Ectodermal cell (in vitro differentiated cells): ENCODE results near the gene SLFN13.
"Not testable (repeated sequence)": the region's sequence is repeated elsewhere in the genome, so short reads cannot be mapped to it uniquely, and the experiment has no call there.

Experiments used
- H3K27ac ChIP-seq: 2 replicates; pipeline ENCODE4 v1.7.0; 2013; ENCODE audit warnings: mild to moderate bottlenecking, low read depth, low read length; ENCODE audit not compliant: insufficient read depth, poor library complexity, severe bottlenecking
- H3K27me3 ChIP-seq: 2 replicates; pipeline ENCODE4 v1.7.0; 2013; ENCODE audit warnings: mild to moderate bottlenecking, low read length; ENCODE audit not compliant: insufficient read depth, control insufficient read depth, poor library complexity, severe bottlenecking
- H3K36me3 ChIP-seq: one replicate; pipeline ENCODE4 v1.7.0; 2013; ENCODE audit warnings: low read length; ENCODE audit not compliant: control insufficient read depth, insufficient read depth
- H3K4me1 ChIP-seq: one replicate; pipeline ENCODE4 v1.7.0; 2013; ENCODE audit warnings: low read length; ENCODE audit not compliant: control insufficient read depth, insufficient read depth
- H3K4me3 ChIP-seq: 2 replicates; pipeline ENCODE4 v1.7.0; 2013; ENCODE audit warnings: low read depth, low read length, control low read depth; ENCODE audit not compliant: insufficient read depth
- H3K9me3 ChIP-seq: 2 replicates; pipeline ENCODE4 v1.7.0; 2013; ENCODE audit warnings: mild to moderate bottlenecking, low read length, moderate library complexity; ENCODE audit not compliant: control insufficient read depth
- WGBS, 2 experiments: methylation state at CpG; one replicate each; pipeline ENCODE4 v1.1.7; 2013; ENCODE audit warnings: missing lambda C conversion rate in 2 of 2; 5-methylcytosine and 5-hydroxymethylcytosine counted together

Gene SLFN13

DNA sequence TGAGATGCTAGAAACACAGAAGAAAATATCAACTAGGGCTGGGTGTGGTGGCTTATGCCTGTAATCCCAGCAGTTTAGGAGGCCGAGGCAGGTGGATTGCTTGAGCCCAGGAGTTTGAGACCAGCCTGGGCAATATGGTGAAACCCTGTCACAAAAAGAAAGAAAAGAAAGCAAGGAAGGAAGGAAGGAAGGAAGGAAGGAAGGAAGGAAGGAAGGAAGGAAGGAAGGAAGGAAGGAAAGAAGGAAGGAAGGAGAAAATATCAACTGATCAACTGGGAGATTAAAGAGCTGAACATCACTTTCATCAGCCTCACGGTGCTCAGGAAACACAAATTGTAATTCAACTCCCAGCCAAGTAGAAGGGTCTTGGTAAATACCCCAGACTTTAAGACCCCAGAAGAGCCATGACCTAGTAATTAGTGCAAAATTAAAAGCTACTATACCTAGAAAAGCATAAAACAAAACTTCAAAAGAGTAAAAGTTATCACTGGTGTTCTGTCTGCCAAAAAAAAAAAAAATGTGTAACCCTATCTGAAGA, 27.8 kb upstream of the SLFN13 start:
- H3K4me1 ChIP-seq, result no peaks in the 10 kb centered on the region
- H3K36me3 ChIP-seq, result no peaks in the 10 kb centered on the region
- H3K9me3 ChIP-seq, result no peaks in the 10 kb centered on the region
- H3K27me3 ChIP-seq, result peaks cover 10% of the 10 kb centered on the region
- H3K27ac ChIP-seq, result no peak overlapping the region
- 90 to 94% methylated on average over 2 of the region's 2 CpGs for WGBS, 2 experiments
- H3K4me3 ChIP-seq, result no peak overlapping the region

DNA sequence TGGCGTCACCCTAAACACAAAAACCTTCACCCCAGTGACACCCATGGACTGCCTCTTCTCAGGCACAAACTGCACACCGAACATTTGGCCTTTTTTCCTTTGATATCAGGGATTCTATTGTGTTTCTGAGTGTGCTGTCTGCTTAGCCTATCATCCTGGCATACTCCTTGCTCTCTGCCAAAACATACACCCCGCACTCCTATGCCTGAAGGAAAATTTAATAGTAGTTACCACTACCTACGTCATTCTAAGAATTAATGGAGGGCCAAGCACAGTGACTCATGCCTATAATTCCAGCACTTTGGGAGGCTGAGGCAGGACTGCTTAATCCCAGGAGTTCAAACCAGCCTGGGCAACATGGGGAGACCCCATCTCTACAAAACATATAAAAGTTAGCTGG, 19.9 kb upstream of the SLFN13 start:
- Histone ChIP-seq H3K27ac (no peak overlapping the region), H3K27me3 (no peaks in the 10 kb centered on the region), H3K36me3 (no peaks in the 10 kb centered on the region), H3K4me1 (no peaks in the 10 kb centered on the region), H3K4me3 (no peak overlapping the region), H3K9me3 (no peaks in the 10 kb centered on the region)
- 87 to 89% methylated on average over 4 of the region's 4 CpGs for WGBS, 2 experiments

- Histone ChIP-seq H3K9me3 (no peaks in the 10 kb centered on the region), H3K4me1 (no peaks in the 10 kb centered on the region), H3K27ac (no peak overlapping the region), H3K4me3 (no peak overlapping the region), H3K36me3 (no peaks in the 10 kb centered on the region), H3K27me3 (no peaks in the 10 kb centered on the region)
- WGBS, 2 experiments, result 86 to 89% methylated on average over 4 of the region's 4 CpGs
Measured at GRCh38 chr17:35467824-35468223, 19.3 kb upstream of the SLFN13 start.

DNA sequence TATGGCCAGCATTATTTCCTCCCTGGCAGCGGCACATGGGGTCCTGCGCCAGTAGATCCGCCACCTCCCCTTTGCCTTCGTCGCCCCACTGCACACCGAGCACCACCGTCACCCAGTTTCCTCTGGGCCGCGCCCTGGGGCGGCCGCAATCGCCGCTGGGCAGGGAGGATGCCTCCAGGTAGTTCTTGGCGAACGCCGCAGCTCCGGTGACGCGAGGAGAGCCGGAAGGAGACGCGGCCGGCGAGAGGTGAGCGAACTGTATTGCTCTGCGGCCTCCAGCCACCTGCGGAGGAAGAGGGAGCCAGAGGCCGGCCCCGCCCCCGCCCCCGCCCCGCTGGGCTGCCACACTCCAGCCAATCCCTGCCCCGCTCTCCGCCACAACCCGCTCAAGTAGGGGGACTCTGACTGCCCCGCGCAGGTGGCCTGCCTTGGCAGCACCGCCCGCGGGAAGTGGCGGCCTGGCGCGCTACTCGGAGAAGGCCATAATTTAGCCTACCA, 11.8 kb upstream of the SLFN13 start:
- WGBS, 2 experiments, result 33 to 43% methylated on average over 44 of the region's 44 CpGs
- Histone ChIP-seq H3K36me3 (no peaks in the 10 kb centered on the region), H3K4me1 (no peaks in the 10 kb centered on the region), H3K27ac (no peak overlapping the region), H3K4me3 (peak overlapping the region; percentile 7), H3K27me3 (peaks cover 8% of the 10 kb centered on the region), H3K9me3 (no peaks in the 10 kb centered on the region)

DNA sequence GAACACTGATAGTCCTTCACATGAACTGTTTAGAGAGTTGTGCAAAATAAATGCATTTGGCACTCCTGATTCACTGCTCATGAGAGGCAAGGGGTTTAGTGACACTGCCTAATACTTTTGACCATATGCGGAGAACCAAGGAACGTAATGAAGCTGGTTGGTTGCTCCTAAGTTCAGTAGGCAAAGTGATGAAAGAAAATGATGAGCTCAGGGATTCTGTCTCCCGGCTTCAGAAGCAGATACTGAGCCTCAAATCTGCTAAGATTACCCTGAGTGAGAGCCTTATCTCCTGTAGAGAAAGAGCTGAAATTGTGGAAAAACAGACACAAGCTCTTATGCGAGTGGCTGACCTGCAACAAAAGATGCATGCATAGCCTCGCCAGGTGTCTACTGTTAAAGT, 5.5 kb upstream of the SLFN13 start:
- WGBS, 2 experiments, result 95% methylated on average over 5 of the region's 5 CpGs
- not testable (repeated sequence) for H3K4me1 ChIP-seq, H3K27me3 ChIP-seq, H3K27ac ChIP-seq, H3K4me3 ChIP-seq, H3K9me3 ChIP-seq, H3K36me3 ChIP-seq

GRCh38 chr17:35453171-35453570, 4.6 kb upstream of the SLFN13 start:
- no peak overlapping the region for H3K27ac ChIP-seq
- 71 to 94% methylated on average over 1 of the region's 1 CpG for WGBS, 2 experiments
- no peaks in the 10 kb centered on the region for H3K9me3 ChIP-seq
- no peak overlapping the region for H3K4me3 ChIP-seq
- no peaks in the 10 kb centered on the region for H3K4me1 ChIP-seq
- no peaks in the 10 kb centered on the region for H3K36me3 ChIP-seq
- peaks cover 16% of the 10 kb centered on the region for H3K27me3 ChIP-seq

DNA sequence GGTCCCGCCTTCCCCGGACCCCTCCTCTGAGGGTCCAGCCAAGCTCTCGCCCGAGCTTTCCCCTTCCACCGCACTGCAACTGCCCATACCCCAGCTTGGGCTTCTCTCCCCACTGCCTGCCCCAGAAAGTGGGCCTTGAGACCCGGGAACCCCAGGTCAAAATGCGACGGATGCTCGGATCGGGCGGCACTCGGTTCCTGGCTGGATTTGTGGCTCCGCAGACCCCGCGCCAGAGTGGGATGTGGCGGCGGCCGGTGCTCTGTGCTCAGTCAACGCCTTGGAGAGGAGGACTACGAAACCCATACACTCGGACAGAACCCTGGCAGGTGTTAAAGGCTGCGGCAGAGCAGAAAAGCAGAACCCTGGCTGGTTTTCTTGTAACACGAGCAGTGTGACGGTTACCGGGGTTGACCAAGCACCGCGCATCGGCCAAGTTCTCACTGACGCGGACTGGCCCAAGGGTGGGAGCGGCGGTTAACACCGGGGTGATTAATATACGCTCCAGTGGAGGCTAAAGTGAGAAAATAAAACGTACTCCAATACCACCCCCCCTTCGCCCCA, 885 bp upstream of the SLFN13 start:
- WGBS, 2 experiments, result 84% methylated on average over 36 of the region's 36 CpGs
- H3K4me3 ChIP-seq, result no peak overlapping the region
- no peaks in the 10 kb centered on the region for H3K9me3 ChIP-seq
- H3K27ac ChIP-seq, result no peak overlapping the region
- H3K27me3 ChIP-seq, result peaks cover 16% of the 10 kb centered on the region
- no peaks in the 10 kb centered on the region for H3K4me1 ChIP-seq
- H3K36me3 ChIP-seq, result no peaks in the 10 kb centered on the region

DNA sequence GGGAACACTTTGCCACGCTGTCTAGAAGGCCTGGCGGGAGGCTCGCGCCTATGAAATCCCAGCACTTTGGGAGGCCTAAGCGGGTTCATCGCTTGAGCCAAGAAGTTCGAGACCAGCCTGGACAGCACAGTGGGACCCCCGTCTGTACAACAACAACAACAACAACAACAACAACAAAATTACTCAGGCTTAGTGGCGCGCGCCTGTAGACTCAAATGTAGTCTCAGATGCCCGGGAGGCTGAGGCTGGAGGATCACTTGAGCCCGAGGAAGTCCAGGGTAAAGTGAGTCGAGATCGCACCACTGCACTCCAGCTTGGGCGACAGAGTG, 297 bp upstream of the SLFN13 start:
- H3K36me3 ChIP-seq, result no peaks in the 10 kb centered on the region
- no peak overlapping the region for H3K4me3 ChIP-seq
- H3K4me1 ChIP-seq, result no peaks in the 10 kb centered on the region
- 84 to 87% methylated on average over 16 of the region's 16 CpGs for WGBS, 2 experiments
- H3K9me3 ChIP-seq, result no peaks in the 10 kb centered on the region
- no peak overlapping the region for H3K27ac ChIP-seq
- H3K27me3 ChIP-seq, result peaks cover 16% of the 10 kb centered on the region

DNA sequence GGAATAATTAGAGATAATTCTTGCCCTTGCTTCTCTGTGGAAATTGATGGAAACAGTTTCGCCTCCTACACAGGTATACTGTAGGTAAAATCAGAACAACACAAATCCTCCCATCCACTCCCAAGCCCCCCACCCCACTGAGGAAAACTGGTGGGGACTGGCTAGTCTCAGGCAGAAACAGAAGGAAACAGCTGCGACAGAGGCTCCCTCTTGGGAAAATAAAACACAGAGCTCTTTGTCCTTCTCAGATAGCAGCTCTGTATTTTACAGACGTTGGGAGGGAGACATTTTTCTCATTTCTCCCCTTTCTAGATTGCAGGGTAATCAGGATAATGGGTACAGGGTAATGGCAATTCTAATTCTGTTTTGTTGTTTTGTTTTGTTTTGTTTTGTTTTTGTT, 1.1 kb downstream of the SLFN13 start:
- Histone ChIP-seq H3K36me3 (no peaks in the 10 kb centered on the region), H3K9me3 (no peaks in the 10 kb centered on the region), H3K4me3 (no peak overlapping the region), H3K4me1 (no peaks in the 10 kb centered on the region), H3K27ac (no peak overlapping the region), H3K27me3 (peaks cover 16% of the 10 kb centered on the region)
- 46 to 63% methylated on average over 3 of the region's 3 CpGs for WGBS, 2 experiments

DNA sequence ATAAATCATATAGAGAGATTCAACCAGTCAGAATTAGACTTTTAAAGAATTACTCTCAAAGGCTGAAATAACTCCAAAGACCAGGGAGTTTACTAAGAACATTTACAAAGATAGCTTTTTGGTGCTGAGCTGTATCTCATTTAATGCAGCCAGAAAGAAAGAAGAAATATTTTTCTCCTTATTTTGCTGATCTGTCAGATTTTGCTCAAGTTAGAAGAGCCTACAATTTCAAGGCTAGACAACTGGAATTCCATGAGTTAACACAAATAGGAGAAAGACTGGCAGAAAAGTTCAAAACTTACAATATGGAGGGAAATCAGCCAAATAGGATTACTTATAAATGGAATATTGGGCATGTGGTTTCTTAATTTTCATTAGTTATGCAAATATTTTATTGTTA, 10.1 kb downstream of the SLFN13 start:
- Histone ChIP-seq H3K27me3 (no peaks in the 10 kb centered on the region), H3K9me3 (no peaks in the 10 kb centered on the region), H3K4me1 (peaks cover 3% of the 10 kb centered on the region)

More for the DNA sequence above, 10.1 kb downstream of the SLFN13 start:
- no peak overlapping the region for H3K4me3 ChIP-seq
- no peaks in the 10 kb centered on the region for H3K36me3 ChIP-seq
- H3K27ac ChIP-seq, result no peak overlapping the region
